ENCODE data around the gene NCOR1. TPM values are rescaled to one million over a fixed set of nuclear protein-coding genes. Genes with fewer than 3 reads are reported as not detected.

NCOR1 gene
- total and polyA plus RNA-seq, 9 of the 15 experiments (the other 6 are each of a cell fraction or from before 2014, with no cell fraction given), result 20.2 to 66.5 (median 50.9) TPM

DNA sequence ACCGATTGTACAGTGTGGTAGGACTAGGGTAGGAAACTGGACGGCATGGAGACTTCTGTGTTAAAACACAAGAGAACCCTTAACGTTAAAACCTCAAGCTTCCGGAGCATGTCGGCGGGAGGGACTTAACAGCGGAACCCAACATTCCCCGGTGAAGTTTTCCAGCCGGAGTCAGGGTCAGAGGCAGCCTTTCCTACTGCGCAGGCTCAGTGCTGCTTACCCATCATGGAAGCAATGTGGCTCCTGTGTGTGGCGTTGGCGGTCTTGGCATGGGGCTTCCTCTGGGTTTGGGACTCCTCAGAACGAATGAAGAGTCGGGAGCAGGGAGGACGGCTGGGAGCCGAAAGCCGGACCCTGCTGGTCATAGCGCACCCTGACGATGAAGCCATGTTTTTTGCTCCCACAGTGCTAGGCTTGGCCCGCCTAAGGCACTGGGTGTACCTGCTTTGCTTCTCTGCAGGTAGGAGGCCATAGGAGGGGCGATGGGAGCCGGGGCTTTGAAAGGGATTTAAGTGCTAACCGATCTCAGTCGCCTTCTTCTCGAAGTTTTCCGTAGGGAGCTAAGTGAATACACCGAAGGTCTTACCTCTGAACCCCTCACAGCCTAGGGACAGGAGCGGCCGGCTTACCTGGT is 1.8 kb upstream of the NCOR1 start, which contains the start of gene PIGL:
Gene PIGL (plus strand): TSS at position 209 of the 634 bp plus-strand sequence. CDS start 17 bp downstream, at position 226.
- BruUV-seq (replicated peaks), result TSS peak; percentile 75
- H3K4me2 ChIP-seq (ENCODE audit: insufficient read depth, low read length), result peak within 1 kb of the TSS; percentile 91
- peaks cover 0 to 12% of the 10 kb centered on the region in 2 experiments; a peak in 2 of 5 replicates for H3K4me1 ChIP-seq (replicated peaks in 1 of 2; ENCODE audit: control insufficient read depth in 2 of 2, insufficient read depth in 2 of 2, low read length in 2 of 2)
- H2AFZ ChIP-seq (ENCODE audit: low read depth, low read length), result peak within 1 kb of the TSS; percentile 87
- no peaks in the 10 kb centered on the region for H3K9me3 ChIP-seq (replicated peaks; ENCODE audit: control insufficient read depth, insufficient read depth, low read depth, low read length)
- FAIRE-seq (peak; percentile 97), ATAC-seq (peak; percentile 65), DNase-seq (ENCODE audit: extremely low read depth in 1 of 4, low spot score in 3 of 4) (peak; percentile 60 to 93 (median 70))
- under 1% methylated on average over 29 of the region's 29 CpGs for WGBS (ENCODE audit: insufficient coverage, low coverage, missing lambda C conversion rate)
- H3K27ac ChIP-seq (ENCODE audit: extremely low read depth, low read depth, low read length), result peak within 1 kb of the TSS; percentile 97
- H3K4me3 ChIP-seq, result peak within 1 kb of the TSS; percentile 97
- H3K9me1 ChIP-seq (ENCODE audit: control insufficient read depth, insufficient read depth, low read length), result no peaks in the 10 kb centered on the region
- 0 out of 2 replicates have a peak, but pooled peaks cover 3% of the 10 kb centered on the region for H4K20me1 ChIP-seq (replicated peaks; ENCODE audit: control insufficient read depth, insufficient read depth, low read length)
- intact Hi-C loops (cut with micrococcal nuclease) (loop anchor here (5.0 to 10.0 kb wide), 2 partner anchors 70 to 212 kb away; no protein-coding TSS in a partner anchor), in situ Hi-C loops (cut with MboI) (no loop called here)
- ChIA-PET CTCF (ENCODE audit: low intra/inter-chr PET ratio) (no interaction called here), POLR2A (interaction anchor here (0.6 to 2.7 kb wide), 8 partner anchors 9 to 298 kb away, joined by 3 to 8 read pairs (median 4); no protein-coding TSS in a partner anchor)
- H3K79me2 ChIP-seq (ENCODE audit: control insufficient read depth, insufficient read depth, low read length), result peaks cover 76% of the 10 kb centered on the region
- peak within 1 kb of the TSS; percentile 96 to 100 for H3K9ac ChIP-seq (ENCODE audit: insufficient read depth in 1 of 2, low read depth in 2 of 2, low read length in 2 of 2)
- no peaks in the 10 kb centered on the region for H3K27me3 ChIP-seq (ENCODE audit: control insufficient read depth in 2 of 2, insufficient read depth in 2 of 2, low read length in 2 of 2)
- peaks cover 15% of the 10 kb centered on the region; the same call in 1 of the 3 replicates for H3K36me3 ChIP-seq (ENCODE audit: control insufficient read depth, insufficient read depth, low read length)
- 0 out of 2 replicates have a peak, but pooled peaks have one; percentile 15 for TF ChIP-seq ZNF143 (CRISPR knock-in tag; IDR thresholded peaks at IDR 0.05)
- TF ChIP-seq THRAP3 (IDR thresholded peaks at IDR 0.05; ENCODE audit: borderline replicate concordance), result no peak
- TF ChIP-seq ZNF354B (CRISPR knock-in tag; IDR thresholded peaks at IDR 0.05), result no peak
- TF ChIP-seq ZNF239 (CRISPR knock-in tag; IDR thresholded peaks at IDR 0.05), result no peak
- TF ChIP-seq ZNF140 (CRISPR knock-in tag; IDR thresholded peaks at IDR 0.05), result no peak
- no peak for TF ChIP-seq CBFB (CRISPR knock-in tag; IDR thresholded peaks at IDR 0.05)
- TF ChIP-seq IRF2 (CRISPR knock-in tag; IDR thresholded peaks at IDR 0.05), result no peak
- TF ChIP-seq CHD1 (IDR thresholded peaks at IDR 0.05; ENCODE audit: low read length), result no peak
- TF ChIP-seq TFAM (CRISPR knock-in tag; conservative IDR thresholded peaks at IDR 0.05), result no peak
- no peak for TF ChIP-seq ZNF586 (CRISPR knock-in tag; conservative IDR thresholded peaks at IDR 0.05)
- TF ChIP-seq MAFK (IDR thresholded peaks at IDR 0.05; ENCODE audit: low read length), result 0 out of 2 replicates have a peak, but pooled peaks have one; percentile 3
- TF ChIP-seq ZNF197 (CRISPR knock-in tag; IDR thresholded peaks at IDR 0.05; ENCODE audit: low read depth), result no peak
- TF ChIP-seq, protein P1, sequence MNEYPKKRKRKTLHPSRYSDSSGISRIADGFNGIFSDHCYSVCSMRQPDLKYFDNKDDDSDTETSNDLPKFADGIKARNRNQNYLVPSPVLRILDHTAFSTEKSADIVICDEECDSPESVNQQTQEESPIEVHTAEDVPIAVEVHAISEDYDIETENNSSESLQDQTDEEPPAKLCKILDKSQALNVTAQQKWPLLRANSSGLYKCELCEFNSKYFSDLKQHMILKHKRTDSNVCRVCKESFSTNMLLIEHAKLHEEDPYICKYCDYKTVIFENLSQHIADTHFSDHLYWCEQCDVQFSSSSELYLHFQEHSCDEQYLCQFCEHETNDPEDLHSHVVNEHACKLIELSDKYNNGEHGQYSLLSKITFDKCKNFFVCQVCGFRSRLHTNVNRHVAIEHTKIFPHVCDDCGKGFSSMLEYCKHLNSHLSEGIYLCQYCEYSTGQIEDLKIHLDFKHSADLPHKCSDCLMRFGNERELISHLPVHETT (CRISPR knock-in tag; conservative IDR thresholded peaks at IDR 0.05 in 1 of 2, IDR thresholded peaks at IDR 0.05 in 1 of 2), result peak in 1 of 2 experiments; percentile 70; a peak in 2 of 4 replicates
- peak; percentile 97 for TF ChIP-seq NCOA1 (IDR thresholded peaks at IDR 0.05; ENCODE audit: low read depth)
- no peak for TF ChIP-seq ZNF764 (CRISPR knock-in tag; IDR thresholded peaks at IDR 0.05; ENCODE audit: low read depth)
- TF ChIP-seq HNRNPH1 (optimal IDR thresholded peaks at IDR 0.05; ENCODE audit: low read depth, low read length), result no peak
- TF ChIP-seq CHD4 (IDR thresholded peaks at IDR 0.05; ENCODE audit: insufficient read depth, insufficient replicate concordance, low read depth, low read length, poor library complexity, severe bottlenecking), result no peak
- TF ChIP-seq, protein P2, sequence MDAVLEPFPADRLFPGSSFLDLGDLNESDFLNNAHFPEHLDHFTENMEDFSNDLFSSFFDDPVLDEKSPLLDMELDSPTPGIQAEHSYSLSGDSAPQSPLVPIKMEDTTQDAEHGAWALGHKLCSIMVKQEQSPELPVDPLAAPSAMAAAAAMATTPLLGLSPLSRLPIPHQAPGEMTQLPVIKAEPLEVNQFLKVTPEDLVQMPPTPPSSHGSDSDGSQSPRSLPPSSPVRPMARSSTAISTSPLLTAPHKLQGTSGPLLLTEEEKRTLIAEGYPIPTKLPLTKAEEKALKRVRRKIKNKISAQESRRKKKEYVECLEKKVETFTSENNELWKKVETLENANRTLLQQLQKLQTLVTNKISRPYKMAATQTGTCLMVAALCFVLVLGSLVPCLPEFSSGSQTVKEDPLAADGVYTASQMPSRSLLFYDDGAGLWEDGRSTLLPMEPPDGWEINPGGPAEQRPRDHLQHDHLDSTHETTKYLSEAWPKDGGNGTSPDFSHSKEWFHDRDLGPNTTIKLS (IDR thresholded peaks at IDR 0.05; ENCODE audit: borderline replicate concordance, low read depth), result peak; percentile 56; the same call in 1 of the 2 replicates
- TF ChIP-seq KLF10 (CRISPR knock-in tag; IDR thresholded peaks at IDR 0.05), result no peak
- TF ChIP-seq TBP (optimal IDR thresholded peaks at IDR 0.05; ENCODE audit: low read depth, low read length), result peak; percentile 97
